Esophagus squamous epithelium (tissue), 4 donors: ENCODE data around the gene EDN2.

ENCODE experiments used
- CTCF ChIP-seq, 6 experiments: fragments of 450-650 bp in 4 of 6; fragments of 200-600 bp in 2 of 6; sonication (generic) in 2 of 6; IDR thresholded peaks; one replicate each; pipeline ENCODE4 v1.5.1; 2016 to 2019; ENCODE audit warnings: antibody characterized with exemption in 6 of 6, mild to moderate bottlenecking in 4 of 6, moderate library complexity in 4 of 6
- POLR2A ChIP-seq, 4 donors: fragments of 450-650 bp; IDR thresholded peaks; one replicate each; pipeline ENCODE4 v1.6.1; 2017; ENCODE audit warnings: antibody characterized with exemption in 4 of 4, mild to moderate bottlenecking in 4 of 4, moderate library complexity in 3 of 4

GRCh38 chr1:41463516-41463915 is 21.0 kb downstream of the EDN2 start:
- TF ChIP-seq CTCF (IDR thresholded peaks at IDR 0.05) (no peak), POLR2A (IDR thresholded peaks at IDR 0.05) (no peak)
